Measurements from ENCODE around the gene AP5S1. TPM values are rescaled to one million over a fixed set of nuclear protein-coding genes. Genes with fewer than 3 reads are reported as not detected.

Gene AP5S1
- total RNA-seq, 4 donors from 2014 or later = 16.0 to 46.3 (median 35.0) TPM

DNA sequence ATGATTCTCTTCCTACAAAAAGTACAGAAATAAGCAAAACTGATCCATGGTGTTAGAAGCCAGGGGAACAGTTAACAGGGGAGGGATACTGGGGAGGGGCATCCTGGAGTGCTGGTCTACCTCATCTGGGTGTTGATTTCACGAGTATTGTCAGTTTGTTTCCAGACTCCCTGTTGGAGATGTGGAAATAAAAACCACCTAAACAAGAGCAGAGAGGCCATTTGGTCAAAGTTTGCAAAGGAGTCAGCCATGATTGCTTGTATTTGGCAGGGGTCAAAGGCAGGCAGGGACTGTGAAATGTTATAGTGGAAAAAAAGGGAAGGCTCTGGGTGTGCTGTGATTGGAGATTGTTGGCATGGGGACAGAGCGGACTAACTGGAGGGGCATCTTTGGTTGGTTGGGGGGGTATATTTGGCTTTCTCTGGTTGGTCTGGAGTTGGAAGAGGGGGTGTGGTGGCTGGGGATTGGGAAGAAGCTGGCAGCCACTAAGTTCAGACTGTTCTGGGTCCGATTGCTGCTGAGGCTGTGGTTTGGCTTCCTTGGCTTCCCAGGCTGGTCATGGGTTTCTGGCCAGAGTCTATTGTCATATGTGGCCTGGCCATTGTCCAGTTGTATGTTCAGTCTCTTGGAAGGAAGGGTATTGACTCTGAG lies 54.0 kb downstream of the AP5S1 start:
- peak overlapping the region in 1 of 3 donors; percentile 36 for H3K27ac ChIP-seq
- H3K9me3 ChIP-seq = no peaks in the 10 kb centered on the region
- no peaks in the 10 kb centered on the region for H3K27me3 ChIP-seq
- H3K36me3 ChIP-seq = no peaks in the 10 kb centered on the region
- no peak for DNase-seq
- H3K4me1 ChIP-seq = no peaks in the 10 kb centered on the region
- intact Hi-C loops (cut with DNase I) = no loop called here
- 56 to 76% methylated on average over 3 of the region's 3 CpGs for WGBS, 2 donors
- TF ChIP-seq, protein P1, sequence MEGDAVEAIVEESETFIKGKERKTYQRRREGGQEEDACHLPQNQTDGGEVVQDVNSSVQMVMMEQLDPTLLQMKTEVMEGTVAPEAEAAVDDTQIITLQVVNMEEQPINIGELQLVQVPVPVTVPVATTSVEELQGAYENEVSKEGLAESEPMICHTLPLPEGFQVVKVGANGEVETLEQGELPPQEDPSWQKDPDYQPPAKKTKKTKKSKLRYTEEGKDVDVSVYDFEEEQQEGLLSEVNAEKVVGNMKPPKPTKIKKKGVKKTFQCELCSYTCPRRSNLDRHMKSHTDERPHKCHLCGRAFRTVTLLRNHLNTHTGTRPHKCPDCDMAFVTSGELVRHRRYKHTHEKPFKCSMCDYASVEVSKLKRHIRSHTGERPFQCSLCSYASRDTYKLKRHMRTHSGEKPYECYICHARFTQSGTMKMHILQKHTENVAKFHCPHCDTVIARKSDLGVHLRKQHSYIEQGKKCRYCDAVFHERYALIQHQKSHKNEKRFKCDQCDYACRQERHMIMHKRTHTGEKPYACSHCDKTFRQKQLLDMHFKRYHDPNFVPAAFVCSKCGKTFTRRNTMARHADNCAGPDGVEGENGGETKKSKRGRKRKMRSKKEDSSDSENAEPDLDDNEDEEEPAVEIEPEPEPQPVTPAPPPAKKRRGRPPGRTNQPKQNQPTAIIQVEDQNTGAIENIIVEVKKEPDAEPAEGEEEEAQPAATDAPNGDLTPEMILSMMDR (IDR thresholded peaks at IDR 0.05) = no peak
- no peak for TF ChIP-seq POLR2A (IDR thresholded peaks at IDR 0.05)
- H3K4me3 ChIP-seq (replicated peaks in 1 of 3) = no peak overlapping the region

DNA sequence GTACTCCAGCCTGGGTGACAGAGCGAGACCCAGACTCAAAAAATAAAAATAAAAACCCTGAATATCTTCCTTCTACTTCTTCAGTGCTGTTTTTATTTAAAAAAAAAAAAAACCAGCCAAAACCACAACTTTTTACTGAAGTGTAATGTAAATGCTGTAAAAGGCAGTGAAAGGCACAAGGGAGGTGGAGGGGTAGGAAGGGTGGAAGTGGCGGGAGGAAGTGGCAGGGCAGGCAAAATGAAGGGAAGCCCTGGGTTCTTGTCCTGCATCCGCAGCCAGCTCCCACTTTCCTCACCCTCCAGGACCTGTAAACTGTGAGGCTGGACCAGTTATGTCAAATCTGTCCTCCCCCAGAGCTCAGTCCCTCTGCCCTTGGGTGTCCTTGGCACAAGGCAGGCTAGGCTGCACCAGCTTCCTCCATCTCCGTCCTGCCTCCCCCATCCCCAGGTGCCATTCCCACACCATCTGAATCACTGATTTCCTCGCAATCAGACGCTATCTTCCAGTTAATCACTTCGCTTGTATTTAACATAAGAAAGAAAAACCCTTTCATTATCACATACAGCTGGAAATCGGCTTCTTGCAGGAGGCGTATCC lies 55.1 kb downstream of the AP5S1 start:
- DNase-seq = no peak
- 87 to 88% methylated on average over 9 of the region's 9 CpGs for WGBS, 2 donors
- H3K36me3 ChIP-seq = no peaks in the 10 kb centered on the region
- no peaks in the 10 kb centered on the region for H3K4me1 ChIP-seq
- no peak overlapping the region for H3K4me3 ChIP-seq (replicated peaks in 1 of 3)
- intact Hi-C loops (cut with DNase I) = no loop called here
- TF ChIP-seq, protein P1 (IDR thresholded peaks at IDR 0.05) = no peak
- no peak for TF ChIP-seq POLR2A (IDR thresholded peaks at IDR 0.05)
- no peaks in the 10 kb centered on the region for H3K27me3 ChIP-seq
- H3K27ac ChIP-seq = no peak overlapping the region
- no peaks in the 10 kb centered on the region for H3K9me3 ChIP-seq

DNA sequence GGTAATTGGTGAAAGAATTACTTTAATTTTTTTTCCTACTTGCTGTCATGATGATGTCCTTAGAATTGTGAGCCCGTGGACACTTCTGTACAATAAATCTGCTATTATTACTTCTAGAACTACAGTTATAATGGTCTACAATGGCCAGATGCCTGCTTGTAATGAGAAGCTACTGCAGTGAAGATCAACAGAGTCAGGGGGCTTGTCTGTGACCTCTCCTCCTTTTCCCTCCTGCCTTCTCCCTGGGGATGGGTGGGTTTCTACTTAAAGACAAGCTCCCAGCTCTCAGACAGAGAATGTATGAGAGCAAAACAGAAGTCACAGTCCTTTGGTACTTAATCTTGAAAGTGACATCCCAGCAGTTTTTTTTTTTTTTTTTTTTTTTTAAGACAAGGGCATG lies 55.7 kb downstream of the AP5S1 start:
- Histone ChIP-seq H3K4me1 (no peaks in the 10 kb centered on the region), H3K9me3 (no peaks in the 10 kb centered on the region), H3K36me3 (no peaks in the 10 kb centered on the region), H3K4me3 (replicated peaks in 1 of 3) (no peak overlapping the region), H3K27ac (no peak overlapping the region), H3K27me3 (no peaks in the 10 kb centered on the region)
- TF ChIP-seq POLR2A (IDR thresholded peaks at IDR 0.05) = no peak
- TF ChIP-seq, protein P1 (IDR thresholded peaks at IDR 0.05) = no peak
- intact Hi-C loops (cut with DNase I) = no loop called here
- 66 to 79% methylated on average over 1 of the region's 1 CpG for WGBS, 2 donors
- no peak for DNase-seq

DNA sequence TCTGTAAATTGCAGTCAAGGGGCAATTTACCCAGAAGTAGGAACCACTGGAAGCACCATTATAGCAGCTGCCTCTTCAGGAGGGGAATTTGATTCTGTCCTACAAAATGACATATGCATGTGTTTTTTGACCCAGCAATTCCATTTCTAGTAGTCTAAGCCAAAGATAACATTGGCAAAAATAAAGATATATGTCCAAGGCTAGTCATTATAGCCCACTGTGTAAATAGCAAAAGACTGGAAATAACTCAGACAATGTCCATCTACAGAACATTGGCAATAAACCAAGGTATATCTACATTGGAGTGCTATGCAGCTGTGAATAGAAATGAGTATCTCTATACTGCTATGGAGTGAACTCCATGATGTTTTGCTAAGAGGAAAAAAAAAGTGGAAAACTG lies 56.3 kb downstream of the AP5S1 start:
- Histone ChIP-seq H3K4me3 (replicated peaks in 1 of 3) (no peak overlapping the region), H3K4me1 (no peaks in the 10 kb centered on the region), H3K9me3 (no peaks in the 10 kb centered on the region), H3K27me3 (no peaks in the 10 kb centered on the region), H3K36me3 (no peaks in the 10 kb centered on the region), H3K27ac (no peak overlapping the region)
- intact Hi-C loops (cut with DNase I) = no loop called here
- DNase-seq = no peak
- TF ChIP-seq POLR2A (IDR thresholded peaks at IDR 0.05) = no peak
- TF ChIP-seq, protein P1 (IDR thresholded peaks at IDR 0.05) = no peak

Other genes with a start within 250 kb of the AP5S1 start
- gene GFRA4, start 157.1 kb upstream of the AP5S1 start, total RNA-seq = 1 to 10 TPM in 2 of 4 donors, under 1 TPM in 1, not detected in 1; 0.81 to 3.0 (median 3.0) TPM
- 10 to 100 TPM in 2 of 4 donors, 1 to 10 TPM in 2; 9.1 to 24.5 (median 12.6) TPM for gene ADAM33, start 138.5 kb upstream of the AP5S1 start, total RNA-seq
- 1 to 10 TPM; 2.6 to 9.1 (median 5.0) TPM for gene SIGLEC1, start 107.9 kb upstream of the AP5S1 start, total RNA-seq
- gene HSPA12B, start 87.9 kb upstream of the AP5S1 start, total RNA-seq = 10 to 100 TPM in 2 of 4 donors, 1 to 10 TPM in 2; 7.3 to 19.4 (median 13.1) TPM
- 10 to 100 TPM; 11.6 to 17.0 (median 16.3) TPM for gene ADISSP, start 52.8 kb upstream of the AP5S1 start, total RNA-seq
- 1 to 10 TPM in 3 of 4 donors, under 1 TPM in 1; 0.13 to 2.5 (median 2.0) TPM for gene SPEF1, start 39.1 kb upstream of the AP5S1 start, total RNA-seq
- 10 to 100 TPM; 64.8 to 94.9 (median 80.8) TPM for gene CENPB, start 33.8 kb upstream of the AP5S1 start, total RNA-seq
- gene CDC25B, start 24.2 kb upstream of the AP5S1 start, total RNA-seq = 10 to 100 TPM; 23.7 to 43.9 (median 27.8) TPM
- gene MAVS, start 26.3 kb downstream of the AP5S1 start, total RNA-seq = 10 to 100 TPM; 30.4 to 52.3 (median 39.0) TPM
- gene PANK2, start 68.8 kb downstream of the AP5S1 start, total RNA-seq = 10 to 100 TPM; 52.3 to 63.4 (median 61.4) TPM
- 10 to 100 TPM; 21.7 to 32.6 (median 30.9) TPM for gene RNF24, start 195.0 kb downstream of the AP5S1 start, total RNA-seq